ENCODE data around the gene SSBP2. TPM values are rescaled to one million over a fixed set of nuclear protein-coding genes. Genes with fewer than 3 reads are reported as not detected.

SSBP2 gene
- total RNA-seq, 1 donor from 2014 or later, result 47.9 TPM

DNA sequence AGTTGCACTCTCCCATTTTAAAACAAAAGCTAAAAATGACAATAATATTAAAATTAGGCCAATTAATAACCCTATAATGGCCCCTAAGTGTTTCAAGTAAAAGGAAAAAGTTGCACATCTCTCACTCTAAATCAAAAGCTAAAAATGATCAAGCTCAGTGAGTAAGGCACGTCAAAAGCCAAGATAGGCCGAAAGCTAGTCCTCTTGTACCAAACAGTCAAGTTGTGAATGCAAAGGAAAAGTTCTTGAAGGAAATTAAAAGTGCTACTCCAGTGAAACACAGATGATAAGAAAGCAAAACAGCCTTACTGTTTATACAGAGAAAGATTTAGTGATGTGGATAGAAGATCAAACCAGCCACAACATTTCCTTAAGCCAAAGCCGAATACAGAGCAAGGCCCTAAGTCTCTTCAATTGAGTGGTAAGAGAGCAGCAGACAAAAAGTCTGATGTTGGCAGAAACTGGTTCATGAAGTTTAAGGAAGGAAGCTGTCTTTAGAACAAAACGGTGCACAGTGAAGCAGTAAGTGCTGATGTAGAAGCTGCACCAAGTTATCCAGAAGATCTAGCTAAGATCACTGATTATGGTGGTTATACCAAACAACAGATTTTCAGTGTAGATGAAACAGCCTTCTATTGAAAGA, 212.9 kb downstream of the SSBP2 start:
- H3K9me3 Mint-ChIP-seq (ENCODE audit: low read depth), result peaks cover 3% of the 10 kb centered on the region
- H3K27ac Mint-ChIP-seq (ENCODE audit: unreplicated experiment), result no peak overlapping the region
- DNase-seq (ENCODE audit: low spot score), result no peak
- H3K27me3 Mint-ChIP-seq (ENCODE audit: low read depth), result no peaks in the 10 kb centered on the region
- peaks cover 8% of the 10 kb centered on the region for H3K36me3 Mint-ChIP-seq (ENCODE audit: low read depth)
- H3K4me1 Mint-ChIP-seq (ENCODE audit: low read depth), result peaks cover 9% of the 10 kb centered on the region
- TF ChIP-seq, protein P1, sequence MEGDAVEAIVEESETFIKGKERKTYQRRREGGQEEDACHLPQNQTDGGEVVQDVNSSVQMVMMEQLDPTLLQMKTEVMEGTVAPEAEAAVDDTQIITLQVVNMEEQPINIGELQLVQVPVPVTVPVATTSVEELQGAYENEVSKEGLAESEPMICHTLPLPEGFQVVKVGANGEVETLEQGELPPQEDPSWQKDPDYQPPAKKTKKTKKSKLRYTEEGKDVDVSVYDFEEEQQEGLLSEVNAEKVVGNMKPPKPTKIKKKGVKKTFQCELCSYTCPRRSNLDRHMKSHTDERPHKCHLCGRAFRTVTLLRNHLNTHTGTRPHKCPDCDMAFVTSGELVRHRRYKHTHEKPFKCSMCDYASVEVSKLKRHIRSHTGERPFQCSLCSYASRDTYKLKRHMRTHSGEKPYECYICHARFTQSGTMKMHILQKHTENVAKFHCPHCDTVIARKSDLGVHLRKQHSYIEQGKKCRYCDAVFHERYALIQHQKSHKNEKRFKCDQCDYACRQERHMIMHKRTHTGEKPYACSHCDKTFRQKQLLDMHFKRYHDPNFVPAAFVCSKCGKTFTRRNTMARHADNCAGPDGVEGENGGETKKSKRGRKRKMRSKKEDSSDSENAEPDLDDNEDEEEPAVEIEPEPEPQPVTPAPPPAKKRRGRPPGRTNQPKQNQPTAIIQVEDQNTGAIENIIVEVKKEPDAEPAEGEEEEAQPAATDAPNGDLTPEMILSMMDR (IDR thresholded peaks at IDR 0.05), result no peak
- H3K4me3 Mint-ChIP-seq (ENCODE audit: unreplicated experiment), result no peak overlapping the region

DNA sequence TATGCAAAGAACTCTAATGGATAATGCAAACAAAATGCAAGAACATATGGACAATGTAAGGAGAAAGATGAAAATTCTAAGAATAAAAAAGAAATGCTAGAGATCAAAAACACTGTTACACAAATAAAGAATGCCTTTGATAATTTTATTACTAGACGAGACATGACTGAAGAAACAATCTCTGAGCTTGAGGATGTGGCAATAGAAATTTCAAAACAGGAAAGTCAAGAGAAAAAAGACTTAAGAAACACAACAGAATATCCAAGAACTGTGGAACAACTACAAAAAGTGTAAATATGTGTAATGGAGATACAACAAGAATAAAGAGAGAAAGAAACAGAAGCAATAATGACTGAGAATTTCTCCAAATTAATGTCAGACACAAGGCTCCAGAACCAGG, 216.5 kb downstream of the SSBP2 start:
- peaks cover 9% of the 10 kb centered on the region for H3K4me1 Mint-ChIP-seq (ENCODE audit: low read depth)
- peaks cover 5% of the 10 kb centered on the region for H3K36me3 Mint-ChIP-seq (ENCODE audit: low read depth)
- no peak overlapping the region for H3K27ac Mint-ChIP-seq (ENCODE audit: unreplicated experiment)
- no peak overlapping the region for H3K4me3 Mint-ChIP-seq (ENCODE audit: unreplicated experiment)
- DNase-seq (ENCODE audit: low spot score), result no peak
- H3K9me3 Mint-ChIP-seq (ENCODE audit: low read depth), result peaks cover 3% of the 10 kb centered on the region
- H3K27me3 Mint-ChIP-seq (ENCODE audit: low read depth), result no peaks in the 10 kb centered on the region
- TF ChIP-seq, protein P1 (IDR thresholded peaks at IDR 0.05), result no peak

DNA sequence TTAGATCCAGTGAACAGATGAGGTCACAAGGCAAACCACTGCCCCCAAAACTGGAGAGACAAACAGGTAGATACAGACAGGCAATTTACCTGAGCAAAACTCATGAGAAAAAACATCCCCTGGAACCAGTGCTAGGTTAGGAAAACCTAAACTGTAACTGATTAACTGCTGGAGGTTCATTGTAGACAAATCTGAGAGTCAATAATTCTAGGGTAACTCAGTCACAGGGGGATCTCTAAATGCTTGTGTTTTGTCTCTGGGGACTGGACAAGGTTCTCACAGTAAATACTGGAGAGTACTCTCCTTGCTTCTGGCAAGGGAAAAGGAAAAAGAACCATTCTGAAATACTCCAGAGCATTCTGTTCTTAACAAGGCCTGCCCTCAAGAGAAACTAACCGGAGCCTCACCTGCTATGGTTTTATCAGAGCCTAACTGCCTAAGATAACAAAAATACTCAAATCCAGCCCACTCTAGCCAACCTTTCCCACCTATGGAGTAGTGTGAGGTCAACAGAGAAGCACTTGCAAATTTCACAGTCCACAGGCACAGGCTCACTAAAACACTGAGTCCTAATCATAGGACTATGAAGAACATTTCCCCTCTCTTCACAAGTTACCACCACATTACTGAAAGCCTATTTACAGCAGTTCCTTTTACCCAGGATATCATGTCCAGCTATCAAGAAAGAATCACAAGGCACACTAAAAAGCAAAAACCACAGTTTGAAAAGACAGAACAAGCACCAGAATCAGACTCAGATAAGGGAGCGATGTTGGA, 217.1 kb downstream of the SSBP2 start:
- Mint-ChIP-seq H3K4me3 (ENCODE audit: unreplicated experiment) (no peak overlapping the region), H3K27ac (ENCODE audit: unreplicated experiment) (peak overlapping the region; percentile 20), H3K27me3 (ENCODE audit: low read depth) (no peaks in the 10 kb centered on the region), H3K4me1 (ENCODE audit: low read depth) (peaks cover 9% of the 10 kb centered on the region), H3K9me3 (ENCODE audit: low read depth) (no peaks in the 10 kb centered on the region), H3K36me3 (ENCODE audit: low read depth) (peaks cover 5% of the 10 kb centered on the region)
- TF ChIP-seq, protein P1 (IDR thresholded peaks at IDR 0.05), result no peak
- DNase-seq (ENCODE audit: low spot score), result no peak

DNA sequence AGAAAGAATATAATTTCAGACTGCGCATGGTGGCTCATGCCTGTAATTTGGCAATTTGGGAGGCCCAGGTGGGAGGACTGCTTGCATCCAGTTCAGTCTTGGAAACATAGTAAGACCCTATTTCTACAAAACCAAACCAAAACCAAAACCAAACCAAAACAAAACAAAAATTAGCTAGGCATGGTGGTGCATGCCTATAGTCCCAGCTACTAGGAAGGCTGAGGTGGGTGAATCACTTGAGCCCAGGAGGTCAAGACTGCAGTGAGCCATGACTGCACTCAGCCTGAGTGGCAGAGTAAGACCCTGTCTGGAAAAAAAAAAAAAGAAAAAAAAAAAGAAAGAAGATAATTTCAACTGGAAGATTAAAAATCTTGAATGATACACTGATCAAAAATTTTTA, 220.0 kb downstream of the SSBP2 start:
- Mint-ChIP-seq H3K4me3 (ENCODE audit: unreplicated experiment) (no peak overlapping the region), H3K4me1 (ENCODE audit: low read depth) (peaks cover 11% of the 10 kb centered on the region), H3K9me3 (ENCODE audit: low read depth) (no peaks in the 10 kb centered on the region), H3K27ac (ENCODE audit: unreplicated experiment) (no peak overlapping the region), H3K27me3 (ENCODE audit: low read depth) (no peaks in the 10 kb centered on the region), H3K36me3 (ENCODE audit: low read depth) (peaks cover 2% of the 10 kb centered on the region)
- TF ChIP-seq, protein P1 (IDR thresholded peaks at IDR 0.05), result no peak
- DNase-seq (ENCODE audit: low spot score), result no peak

DNA sequence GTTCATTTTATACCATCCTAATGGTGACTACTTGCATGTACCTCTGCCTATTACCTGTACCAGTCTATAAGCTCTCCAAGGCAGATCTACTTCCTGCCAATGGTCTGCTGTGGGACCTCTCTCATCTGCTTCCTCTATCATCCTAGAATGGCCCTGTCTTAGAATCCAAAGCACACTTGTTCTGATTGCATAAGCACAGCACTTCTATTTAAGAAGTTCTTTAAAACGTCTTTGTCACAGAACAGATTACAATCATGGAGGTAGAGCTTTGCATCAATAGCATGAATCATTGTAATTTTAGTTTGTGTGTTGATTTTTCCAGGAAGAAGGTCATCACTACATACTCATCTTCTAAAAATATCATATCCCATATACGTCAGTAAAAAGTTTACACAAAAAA, 225.2 kb downstream of the SSBP2 start:
- TF ChIP-seq, protein P1 (IDR thresholded peaks at IDR 0.05), result no peak
- Mint-ChIP-seq H3K4me1 (ENCODE audit: low read depth) (peaks cover 18% of the 10 kb centered on the region), H3K27ac (ENCODE audit: unreplicated experiment) (no peak overlapping the region), H3K4me3 (ENCODE audit: unreplicated experiment) (no peak overlapping the region), H3K27me3 (ENCODE audit: low read depth) (no peaks in the 10 kb centered on the region), H3K9me3 (ENCODE audit: low read depth) (no peaks in the 10 kb centered on the region), H3K36me3 (ENCODE audit: low read depth) (peaks cover 2% of the 10 kb centered on the region)
- no peak for DNase-seq (ENCODE audit: low spot score)

All from chondrocyte (in vitro differentiated cells).